Measurements from ENCODE around the gene RAI1. TPM values are rescaled to one million over a fixed set of nuclear protein-coding genes. Genes with fewer than 3 reads are reported as not detected.

RAI1 gene
- total RNA-seq, 1 experiment from 2014 or later: 46.8 TPM

DNA sequence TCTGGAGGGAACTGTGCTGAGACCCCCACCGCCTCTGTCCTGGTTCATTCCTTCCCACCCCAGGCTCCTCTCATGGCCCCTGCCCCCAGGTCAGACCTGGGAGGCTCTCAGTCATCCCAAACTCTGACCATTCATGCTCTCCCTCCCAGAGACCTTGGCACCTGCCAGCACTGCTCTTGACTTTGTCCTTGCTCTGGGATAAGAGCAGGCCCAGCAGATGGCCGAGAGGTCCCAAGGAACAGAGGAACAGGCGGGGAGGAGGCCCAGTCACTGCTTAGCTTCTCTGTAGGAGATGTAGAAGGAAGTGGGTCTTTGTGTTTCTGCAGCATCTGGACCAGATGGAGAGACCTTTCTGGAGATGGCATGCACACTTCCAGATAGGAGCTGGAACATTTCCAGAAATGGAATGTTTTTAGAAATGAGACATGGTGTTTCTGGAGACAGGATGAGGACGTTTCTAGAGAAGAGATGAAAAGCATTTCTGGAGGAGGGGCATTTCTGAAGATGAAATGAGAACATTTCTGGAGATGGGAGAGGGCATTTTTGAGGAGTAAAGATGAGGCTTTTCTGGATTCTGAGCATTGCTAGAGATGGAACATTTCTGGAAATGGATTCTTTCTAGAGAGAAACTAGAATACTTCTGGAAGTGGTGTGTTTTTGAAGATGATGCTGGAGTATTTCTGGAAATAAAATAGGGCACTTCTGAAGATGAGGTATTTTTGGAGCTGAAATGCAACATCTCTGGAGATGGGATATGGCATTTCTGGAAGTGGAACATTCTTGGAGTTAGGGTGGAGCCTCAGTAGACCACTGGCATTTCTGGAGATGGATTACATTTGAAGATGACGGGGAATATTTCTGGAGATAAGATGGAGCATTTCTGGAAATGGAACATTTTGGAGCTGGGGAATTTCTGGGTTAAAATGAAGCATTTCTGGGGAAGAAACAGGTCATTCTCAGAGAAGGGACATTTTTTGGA, 55.2 kb downstream of the RAI1 start:
- CTCF ChIA-PET: no interaction called here
- peaks cover 21% of the 10 kb centered on the region for H3K4me1 ChIP-seq (ENCODE audit: insufficient read depth, low read length, poor library complexity, severe bottlenecking)
- no peaks in the 10 kb centered on the region for H3K9me3 ChIP-seq (ENCODE audit: low read depth, low read length, poor library complexity, severe bottlenecking)
- no peaks in the 10 kb centered on the region for H3K36me3 ChIP-seq (ENCODE audit: insufficient read depth, low read length, poor library complexity, severe bottlenecking)
- H3K27me3 ChIP-seq (replicated peaks; ENCODE audit: insufficient read depth, low read depth, low read length, poor library complexity): no peaks in the 10 kb centered on the region
- no peak overlapping the region for H3K4me3 ChIP-seq (ENCODE audit: low read depth, low read length, poor library complexity, severe bottlenecking)
- POLR2A ChIA-PET (ENCODE audit: low non-redundant PET): no interaction called here
- DNase-seq (ENCODE audit: low spot score): no peak
- TF ChIP-seq EZH2 (IDR thresholded peaks at IDR 0.05; ENCODE audit: borderline replicate concordance, low read depth, low read length, poor library complexity, severe bottlenecking): no peak
- TF ChIP-seq, protein P1, sequence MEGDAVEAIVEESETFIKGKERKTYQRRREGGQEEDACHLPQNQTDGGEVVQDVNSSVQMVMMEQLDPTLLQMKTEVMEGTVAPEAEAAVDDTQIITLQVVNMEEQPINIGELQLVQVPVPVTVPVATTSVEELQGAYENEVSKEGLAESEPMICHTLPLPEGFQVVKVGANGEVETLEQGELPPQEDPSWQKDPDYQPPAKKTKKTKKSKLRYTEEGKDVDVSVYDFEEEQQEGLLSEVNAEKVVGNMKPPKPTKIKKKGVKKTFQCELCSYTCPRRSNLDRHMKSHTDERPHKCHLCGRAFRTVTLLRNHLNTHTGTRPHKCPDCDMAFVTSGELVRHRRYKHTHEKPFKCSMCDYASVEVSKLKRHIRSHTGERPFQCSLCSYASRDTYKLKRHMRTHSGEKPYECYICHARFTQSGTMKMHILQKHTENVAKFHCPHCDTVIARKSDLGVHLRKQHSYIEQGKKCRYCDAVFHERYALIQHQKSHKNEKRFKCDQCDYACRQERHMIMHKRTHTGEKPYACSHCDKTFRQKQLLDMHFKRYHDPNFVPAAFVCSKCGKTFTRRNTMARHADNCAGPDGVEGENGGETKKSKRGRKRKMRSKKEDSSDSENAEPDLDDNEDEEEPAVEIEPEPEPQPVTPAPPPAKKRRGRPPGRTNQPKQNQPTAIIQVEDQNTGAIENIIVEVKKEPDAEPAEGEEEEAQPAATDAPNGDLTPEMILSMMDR (conservative IDR thresholded peaks at IDR 0.05; ENCODE audit: low read depth, low read length): no peak
- no TSS peak for BruUV-seq (replicated peaks)
- H3K27ac ChIP-seq (ENCODE audit: low read depth, low read length, poor library complexity, severe bottlenecking): no peak overlapping the region
- intact Hi-C loops (cut with micrococcal nuclease; ENCODE audit: unreplicated experiment): no loop called here

GRCh38 chr17:17737961-17738894, 57.0 kb downstream of the RAI1 start:
- intact Hi-C loops (cut with micrococcal nuclease; ENCODE audit: unreplicated experiment): no loop called here
- peaks cover 29% of the 10 kb centered on the region for H3K4me1 ChIP-seq (ENCODE audit: insufficient read depth, low read length, poor library complexity, severe bottlenecking)
- no peaks in the 10 kb centered on the region for H3K27me3 ChIP-seq (replicated peaks; ENCODE audit: insufficient read depth, low read depth, low read length, poor library complexity)
- H3K9me3 ChIP-seq (ENCODE audit: low read depth, low read length, poor library complexity, severe bottlenecking): no peaks in the 10 kb centered on the region
- no peak for DNase-seq (ENCODE audit: low spot score)
- TF ChIP-seq, protein P1 (conservative IDR thresholded peaks at IDR 0.05; ENCODE audit: low read depth, low read length): no peak
- TF ChIP-seq EZH2 (IDR thresholded peaks at IDR 0.05; ENCODE audit: borderline replicate concordance, low read depth, low read length, poor library complexity, severe bottlenecking): no peak
- no peaks in the 10 kb centered on the region for H3K36me3 ChIP-seq (ENCODE audit: insufficient read depth, low read length, poor library complexity, severe bottlenecking)
- peak overlapping the region; percentile 57 for H3K27ac ChIP-seq (ENCODE audit: low read depth, low read length, poor library complexity, severe bottlenecking)
- H3K4me3 ChIP-seq (ENCODE audit: low read depth, low read length, poor library complexity, severe bottlenecking): no peak overlapping the region
- POLR2A ChIA-PET (ENCODE audit: low non-redundant PET): no interaction called here
- no TSS peak for BruUV-seq (replicated peaks)
- CTCF ChIA-PET: interaction anchor here (0.6 kb wide), 1 partner anchor 23 kb away, joined by 5 read pairs; no protein-coding TSS in a partner anchor

DNA sequence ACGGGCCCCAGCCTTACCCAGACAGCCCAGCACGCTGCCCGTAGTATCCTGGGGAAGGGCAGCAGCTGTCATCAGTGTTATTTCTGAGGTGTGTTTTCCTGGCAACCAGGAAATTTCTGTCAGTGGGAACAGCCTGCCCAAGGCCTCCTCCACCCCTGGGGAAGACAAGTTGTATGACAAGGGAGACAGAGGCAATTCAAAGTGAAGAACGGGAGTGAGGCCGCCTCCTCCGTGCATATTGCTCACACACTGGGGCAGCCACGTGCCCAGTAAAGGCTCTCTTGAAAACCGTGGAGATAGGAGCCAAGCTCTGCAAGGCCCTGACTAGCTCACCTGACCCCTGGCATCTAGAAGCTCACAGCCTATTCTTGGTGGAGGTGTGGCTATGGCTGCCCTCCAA, 57.6 kb downstream of the RAI1 start:
- intact Hi-C loops (cut with micrococcal nuclease; ENCODE audit: unreplicated experiment): no loop called here
- Histone ChIP-seq H3K36me3 (ENCODE audit: insufficient read depth, low read length, poor library complexity, severe bottlenecking) (no peaks in the 10 kb centered on the region), H3K27me3 (replicated peaks; ENCODE audit: insufficient read depth, low read depth, low read length, poor library complexity) (no peaks in the 10 kb centered on the region), H3K27ac (ENCODE audit: low read depth, low read length, poor library complexity, severe bottlenecking) (no peak overlapping the region), H3K4me1 (ENCODE audit: insufficient read depth, low read length, poor library complexity, severe bottlenecking) (peaks cover 29% of the 10 kb centered on the region), H3K9me3 (ENCODE audit: low read depth, low read length, poor library complexity, severe bottlenecking) (no peaks in the 10 kb centered on the region), H3K4me3 (ENCODE audit: low read depth, low read length, poor library complexity, severe bottlenecking) (no peak overlapping the region)
- CTCF ChIA-PET: interaction anchor here (0.6 kb wide), 1 partner anchor 22 kb away, joined by 5 read pairs; no protein-coding TSS in a partner anchor
- no peak for DNase-seq (ENCODE audit: low spot score)
- no peak for TF ChIP-seq EZH2 (IDR thresholded peaks at IDR 0.05; ENCODE audit: borderline replicate concordance, low read depth, low read length, poor library complexity, severe bottlenecking)
- TF ChIP-seq, protein P1 (conservative IDR thresholded peaks at IDR 0.05; ENCODE audit: low read depth, low read length): no peak
- POLR2A ChIA-PET (ENCODE audit: low non-redundant PET): no interaction called here
- no TSS peak for BruUV-seq (replicated peaks)
